Chondrocyte (in vitro differentiated cells): ENCODE measurements around the gene ITGB1BP1. TPM values are rescaled to one million over a fixed set of nuclear protein-coding genes. Genes with fewer than 3 reads are reported as not detected.

Experiments used
- DNase-seq: peaks from one replicate; pipeline ENCODE4 v3.0.0; 2021; ENCODE audit warnings: mixed read lengths, low spot score
- H3K27ac Mint-ChIP-seq: one replicate; pipeline ENCODE4 v1.8.0; 2021; ENCODE audit warnings: mild to moderate bottlenecking, moderate library complexity, mixed read lengths; ENCODE audit not compliant: unreplicated experiment
- H3K27me3 Mint-ChIP-seq: 2 replicates; pipeline ENCODE4 v1.8.0; 2021; ENCODE audit warnings: low read depth, mixed read lengths
- H3K36me3 Mint-ChIP-seq: 2 replicates; pipeline ENCODE4 v1.8.0; 2021; ENCODE audit warnings: low read depth, mixed read lengths
- H3K4me1 Mint-ChIP-seq: 2 replicates; pipeline ENCODE4 v1.8.0; 2021; ENCODE audit warnings: low read depth, mild to moderate bottlenecking, mixed read lengths
- H3K4me3 Mint-ChIP-seq: one replicate; pipeline ENCODE4 v1.8.0; 2021; ENCODE audit warnings: mild to moderate bottlenecking, moderate library complexity, mixed read lengths; ENCODE audit not compliant: unreplicated experiment
- H3K9me3 Mint-ChIP-seq: 2 replicates; pipeline ENCODE4 v1.8.0; 2021; ENCODE audit warnings: low read depth, mixed read lengths
- CTCF ChIP-seq: fragments of 200-600 bp; sonication (generic); IDR thresholded peaks from 2 replicates; pipeline ENCODE4 v1.5.0; 2021; ENCODE audit warnings: antibody characterized with exemption, mild to moderate bottlenecking, moderate library complexity
- total RNA-seq: library from RNA; stranded (reverse); gene quantifications from 3 replicates; pipeline ENCODE4 v1.2.1, GENCODE V29; 2021

ITGB1BP1 gene
- total RNA-seq, 1 donor from 2014 or later = 117 TPM

- no peak for TF ChIP-seq CTCF
- Mint-ChIP-seq H3K36me3 (peaks cover 55% of the 10 kb centered on the region), H3K4me1 (no peaks in the 10 kb centered on the region), H3K27me3 (no peaks in the 10 kb centered on the region), H3K4me3 (no peak overlapping the region), H3K9me3 (no peaks in the 10 kb centered on the region), H3K27ac (no peak overlapping the region)
- no peak for DNase-seq
Observed at GRCh38 chr2:9355270-9355669, 68.1 kb downstream of the ITGB1BP1 start.

GRCh38 chr2:9354318-9354717, 69.0 kb downstream of the ITGB1BP1 start:
- no peak overlapping the region for H3K27ac Mint-ChIP-seq
- TF ChIP-seq CTCF = no peak
- H3K27me3 Mint-ChIP-seq = no peaks in the 10 kb centered on the region
- no peaks in the 10 kb centered on the region for H3K9me3 Mint-ChIP-seq
- H3K36me3 Mint-ChIP-seq = peaks cover 52% of the 10 kb centered on the region
- no peak for DNase-seq
- no peaks in the 10 kb centered on the region for H3K4me1 Mint-ChIP-seq
- H3K4me3 Mint-ChIP-seq = no peak overlapping the region

Other genes with a start within 250 kb of the ITGB1BP1 start
- 60.7 to 73.2 TPM (median 61.5 TPM) in 3 replicates for gene ASAP2, start 216.7 kb downstream of the ITGB1BP1 start, total RNA-seq
- 23.3 to 31.3 TPM (median 24.9 TPM) in 3 replicates for gene CPSF3, start 126 bp upstream of the ITGB1BP1 start, total RNA-seq
- 66.6 to 72.9 TPM (median 67.8 TPM) in 3 replicates for gene IAH1, start 51.0 kb upstream of the ITGB1BP1 start, total RNA-seq
- 25.2 to 31.4 TPM (median 30.0 TPM) in 3 replicates for gene ADAM17, start 132.3 kb upstream of the ITGB1BP1 start, total RNA-seq
- 247 to 287 TPM (median 251 TPM) in 3 replicates for gene YWHAQ, start 207.5 kb upstream of the ITGB1BP1 start, total RNA-seq